ENCODE data around the gene SRGAP1. TPM values are rescaled to one million over a fixed set of nuclear protein-coding genes. Genes with fewer than 3 reads are reported as not detected.
"Not testable (repeated sequence)": the region's sequence is repeated elsewhere in the genome, so short reads cannot be mapped to it uniquely, and the experiment has no call there.

Gene SRGAP1
- total RNA-seq, 1 donor from 2014 or later: 9.7 TPM

DNA sequence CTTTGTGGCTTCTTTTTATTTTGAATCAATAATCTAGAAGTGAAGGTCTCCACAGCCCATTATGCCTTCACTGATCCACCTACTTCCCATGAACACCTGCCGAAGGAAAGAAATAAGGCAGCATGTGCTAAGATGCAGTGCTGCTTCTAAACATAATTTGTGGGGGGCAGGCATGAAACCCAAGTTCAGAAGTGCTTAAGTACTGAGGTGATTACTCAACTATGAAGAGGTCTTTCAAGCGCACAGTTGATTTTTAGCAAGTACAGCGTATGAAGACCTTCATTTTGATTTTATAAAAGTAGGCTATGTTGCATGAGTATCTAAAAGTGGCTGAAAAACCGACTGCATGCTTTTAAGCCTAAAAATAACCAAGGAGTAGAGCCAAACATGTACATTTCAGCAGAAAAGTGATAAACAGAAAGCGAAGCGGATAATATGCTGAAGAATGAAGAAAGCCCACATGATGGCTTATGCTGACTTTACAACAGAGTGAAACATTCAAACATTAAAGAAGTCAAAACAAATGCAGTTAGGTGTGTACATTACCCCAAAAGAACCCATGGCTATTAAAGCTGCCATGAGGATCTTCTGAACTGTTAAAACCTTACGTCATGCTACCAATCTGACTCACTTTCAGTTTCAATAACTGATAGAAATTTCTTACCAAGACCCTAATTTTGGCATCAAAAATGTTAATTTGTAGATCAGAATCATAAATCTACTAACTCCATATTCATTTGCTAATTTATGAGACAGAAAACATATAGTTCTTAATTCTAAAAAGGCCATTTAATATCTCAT is 348.3 kb downstream of the SRGAP1 start:
- Mint-ChIP-seq H3K36me3 (peaks cover 23% of the 10 kb centered on the region), H3K4me1 (no peaks in the 10 kb centered on the region), H3K27ac (no peak overlapping the region), H3K9me3 (no peaks in the 10 kb centered on the region), H3K27me3 (ENCODE audit: low read depth) (no peaks in the 10 kb centered on the region), H3K4me3 (no peak overlapping the region)
- TF ChIP-seq CTCF (IDR thresholded peaks at IDR 0.05; ENCODE audit: unreplicated experiment): no peak
- DNase-seq (ENCODE audit: low spot score in 2 of 2, unreplicated experiment in 2 of 2): no peak

GRCh38 chr12:64193931-64194330 is 349.4 kb downstream of the SRGAP1 start:
- Mint-ChIP-seq H3K27me3 (ENCODE audit: low read depth) (no peaks in the 10 kb centered on the region), H3K27ac (no peak overlapping the region), H3K4me1 (no peaks in the 10 kb centered on the region), H3K36me3 (peaks cover 23% of the 10 kb centered on the region), H3K9me3 (no peaks in the 10 kb centered on the region), H3K4me3 (no peak overlapping the region)
- no peak for DNase-seq (ENCODE audit: low spot score in 2 of 2, unreplicated experiment in 2 of 2)
- no peak for TF ChIP-seq CTCF (IDR thresholded peaks at IDR 0.05; ENCODE audit: unreplicated experiment)

GRCh38 chr12:64194333-64195149 is 350.0 kb downstream of the SRGAP1 start:
- Mint-ChIP-seq H3K4me3 (no peak overlapping the region), H3K4me1 (no peaks in the 10 kb centered on the region), H3K27ac (no peak overlapping the region), H3K36me3 (peaks cover 23% of the 10 kb centered on the region), H3K9me3 (no peaks in the 10 kb centered on the region), H3K27me3 (ENCODE audit: low read depth) (no peaks in the 10 kb centered on the region)
- no peak for DNase-seq (ENCODE audit: low spot score in 2 of 2, unreplicated experiment in 2 of 2)
- TF ChIP-seq CTCF (IDR thresholded peaks at IDR 0.05; ENCODE audit: unreplicated experiment): no peak

- H3K9me3 Mint-ChIP-seq; H3K4me1 Mint-ChIP-seq; H3K27ac Mint-ChIP-seq; DNase-seq (ENCODE audit: low spot score in 2 of 2, unreplicated experiment in 2 of 2); H3K27me3 Mint-ChIP-seq (ENCODE audit: low read depth): not testable (repeated sequence)
- Mint-ChIP-seq H3K36me3 (peaks cover 23% of the 10 kb centered on the region), H3K4me3 (peak overlapping the region; percentile 43)
Observed at GRCh38 chr12:64195841-64196240, 351.3 kb downstream of the SRGAP1 start.

- no peak for TF ChIP-seq CTCF (IDR thresholded peaks at IDR 0.05; ENCODE audit: unreplicated experiment)
- H3K4me3 Mint-ChIP-seq: no peak overlapping the region
- no peaks in the 10 kb centered on the region for H3K27me3 Mint-ChIP-seq (ENCODE audit: low read depth)
- peaks cover 5% of the 10 kb centered on the region for H3K9me3 Mint-ChIP-seq
- no peaks in the 10 kb centered on the region for H3K4me1 Mint-ChIP-seq
- peaks cover 21% of the 10 kb centered on the region for H3K36me3 Mint-ChIP-seq
- H3K27ac Mint-ChIP-seq: no peak overlapping the region
- no peak for DNase-seq (ENCODE audit: low spot score in 2 of 2, unreplicated experiment in 2 of 2)
Observed at GRCh38 chr12:64203036-64203435, 358.5 kb downstream of the SRGAP1 start.

DNA sequence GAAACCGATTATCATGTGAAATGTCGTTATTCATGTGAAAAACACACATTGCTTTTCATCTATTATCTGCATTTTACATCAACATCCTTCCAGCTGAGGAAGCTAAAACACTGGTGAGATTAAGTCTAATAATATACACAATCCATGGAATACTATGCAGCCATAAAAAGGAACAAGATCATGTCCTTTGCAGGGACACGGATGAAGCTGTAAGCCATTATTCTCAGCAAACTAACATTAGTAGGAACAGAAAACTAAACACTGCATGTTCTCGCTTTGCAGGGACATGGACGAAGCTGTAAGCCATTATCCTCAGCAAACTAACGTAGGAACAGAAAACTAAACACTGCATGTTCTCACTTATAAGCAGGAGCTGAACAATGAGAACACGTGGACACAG is 359.3 kb downstream of the SRGAP1 start:
- H3K27me3 Mint-ChIP-seq (ENCODE audit: low read depth): no peaks in the 10 kb centered on the region
- H3K4me3 Mint-ChIP-seq: no peak overlapping the region
- no peaks in the 10 kb centered on the region for H3K4me1 Mint-ChIP-seq
- H3K36me3 Mint-ChIP-seq: peaks cover 21% of the 10 kb centered on the region
- H3K9me3 Mint-ChIP-seq: peaks cover 5% of the 10 kb centered on the region
- no peak for TF ChIP-seq CTCF (IDR thresholded peaks at IDR 0.05; ENCODE audit: unreplicated experiment)
- no peak for DNase-seq (ENCODE audit: low spot score in 2 of 2, unreplicated experiment in 2 of 2)
- H3K27ac Mint-ChIP-seq: no peak overlapping the region

All from mesothelial cell of epicardium (in vitro differentiated cells).